ENCODE measurements around the gene HRH2. TPM values are rescaled to one million over a fixed set of nuclear protein-coding genes. Genes with fewer than 3 reads are reported as not detected.

HRH2 gene
- polyA plus RNA-seq, 1 donor (not counting 4 experiments of a cell fraction or from before 2014, with no cell fraction given), result not detected

- peaks cover 39% of the 10 kb centered on the region for H3K27me3 ChIP-seq (ENCODE audit: control insufficient read depth, extremely low read depth, insufficient read depth, low read length)
Measured at GRCh38 chr5:175682664-175683063, 24.8 kb downstream of the HRH2 start.

GRCh38 chr5:175683231-175683630 lies 25.4 kb downstream of the HRH2 start:
- Histone ChIP-seq H3K9me1 (ENCODE audit: control insufficient read depth, extremely low read depth, insufficient read depth, low read length) (no peaks in the 10 kb centered on the region), H3K4me3 (ENCODE audit: control insufficient read depth in 2 of 3, extremely low read depth in 1 of 3, insufficient read depth in 2 of 3, low read depth in 1 of 3, low read length in 3 of 3) (no peak overlapping the region), H3K79me2 (ENCODE audit: control insufficient read depth, insufficient read depth, low read length) (no peaks in the 10 kb centered on the region), H3K9ac (ENCODE audit: control insufficient read depth, extremely low read depth, insufficient read depth, low read length) (no peak overlapping the region), H3K9me3 (ENCODE audit: control insufficient read depth, low read depth, low read length) (no peaks in the 10 kb centered on the region), H3K27ac (ENCODE audit: control insufficient read depth, insufficient read depth, low read length) (no peak overlapping the region), H2AFZ (ENCODE audit: control insufficient read depth, low read length) (no peak overlapping the region), H3K36me3 (ENCODE audit: control insufficient read depth in 2 of 2, extremely low read depth in 1 of 2, insufficient read depth in 2 of 2, low read length in 2 of 2) (no peaks in the 10 kb centered on the region), H4K20me1 (ENCODE audit: control insufficient read depth, extremely low read depth, insufficient read depth, low read length) (no peaks in the 10 kb centered on the region), H3K27me3 (ENCODE audit: control insufficient read depth, extremely low read depth, insufficient read depth, low read length) (peaks cover 37% of the 10 kb centered on the region), H3K4me2 (ENCODE audit: control insufficient read depth, extremely low read depth, insufficient read depth, low read depth, low read length) (no peak overlapping the region), H3K4me1 (ENCODE audit: control insufficient read depth, extremely low read depth, insufficient read depth, low read length) (no peaks in the 10 kb centered on the region)
- dilution Hi-C loops (cut with MboI; ENCODE audit: extremely low pct_ligation_motif_present, low sequenced_read_pairs), result no loop called here
- DNase-seq (ENCODE audit: low read depth, low spot score), result no peak
- no peak for FAIRE-seq
- TF ChIP-seq CTCF (optimal IDR thresholded peaks at IDR 0.05 in 1 of 3, IDR thresholded peaks at IDR 0.05 in 1 of 3, conservative IDR thresholded peaks at IDR 0.05 in 1 of 3; ENCODE audit: extremely low read depth in 1 of 3, insufficient read depth in 2 of 3, low read length in 3 of 3) (no peak), EZH2 (IDR thresholded peaks at IDR 0.05; ENCODE audit: low read length) (no peak)

More at GRCh38 chr5:175682664-175683063, 24.8 kb downstream of the HRH2 start:
- H3K9ac ChIP-seq (ENCODE audit: control insufficient read depth, extremely low read depth, insufficient read depth, low read length), result no peak overlapping the region
- no peak overlapping the region for H3K4me2 ChIP-seq (ENCODE audit: control insufficient read depth, extremely low read depth, insufficient read depth, low read depth, low read length)
- TF ChIP-seq CTCF (optimal IDR thresholded peaks at IDR 0.05 in 1 of 3, IDR thresholded peaks at IDR 0.05 in 1 of 3, conservative IDR thresholded peaks at IDR 0.05 in 1 of 3; ENCODE audit: extremely low read depth in 1 of 3, insufficient read depth in 2 of 3, low read length in 3 of 3), result no peak
- TF ChIP-seq EZH2 (IDR thresholded peaks at IDR 0.05; ENCODE audit: low read length), result no peak
- H2AFZ ChIP-seq (ENCODE audit: control insufficient read depth, low read length), result no peak overlapping the region
- H3K4me3 ChIP-seq (ENCODE audit: control insufficient read depth in 2 of 3, extremely low read depth in 1 of 3, insufficient read depth in 2 of 3, low read depth in 1 of 3, low read length in 3 of 3), result no peak overlapping the region
- H3K36me3 ChIP-seq (ENCODE audit: control insufficient read depth in 2 of 2, extremely low read depth in 1 of 2, insufficient read depth in 2 of 2, low read length in 2 of 2), result no peaks in the 10 kb centered on the region
- H3K4me1 ChIP-seq (ENCODE audit: control insufficient read depth, extremely low read depth, insufficient read depth, low read length), result no peaks in the 10 kb centered on the region
- dilution Hi-C loops (cut with MboI; ENCODE audit: extremely low pct_ligation_motif_present, low sequenced_read_pairs), result no loop called here
- H3K9me1 ChIP-seq (ENCODE audit: control insufficient read depth, extremely low read depth, insufficient read depth, low read length), result no peaks in the 10 kb centered on the region
- H3K9me3 ChIP-seq (ENCODE audit: control insufficient read depth, low read depth, low read length), result no peaks in the 10 kb centered on the region
- H3K27ac ChIP-seq (ENCODE audit: control insufficient read depth, insufficient read depth, low read length), result no peak overlapping the region
- H4K20me1 ChIP-seq (ENCODE audit: control insufficient read depth, extremely low read depth, insufficient read depth, low read length), result no peaks in the 10 kb centered on the region
- FAIRE-seq (no peak), DNase-seq (ENCODE audit: low read depth, low spot score) (no peak)
- no peaks in the 10 kb centered on the region for H3K79me2 ChIP-seq (ENCODE audit: control insufficient read depth, insufficient read depth, low read length)
